Ascending aorta (tissue), 2 donors: ENCODE measurements around the gene EIF4G3. TPM values are rescaled to one million over a fixed set of nuclear protein-coding genes. Genes with fewer than 3 reads are reported as not detected.

Experiments used
- DNase-seq, 2 donors: peaks; one replicate each; pipeline ENCODE4 v3.0.0-alpha.2; 2019; ENCODE audit warnings: low spot score in 2 of 2
- H3K27ac ChIP-seq, 2 donors: fragments of 200-600 bp; sonication (generic); one replicate each; pipeline ENCODE4 v1.5.1; 2016 to 2017; ENCODE audit warnings: mild to moderate bottlenecking in 1 of 2
- H3K27me3 ChIP-seq: fragments of 200-600 bp; sonication (generic); one replicate; pipeline ENCODE4 v1.5.1; 2017
- H3K36me3 ChIP-seq, 2 donors: fragments of 200-600 bp; sonication (generic); one replicate each; pipeline ENCODE4 v1.5.1; 2016
- H3K4me1 ChIP-seq, 2 donors: fragments of 200-600 bp; sonication (generic); one replicate each; pipeline ENCODE4 v1.5.1; 2016 to 2017; ENCODE audit warnings: mild to moderate bottlenecking in 1 of 2
- H3K4me3 ChIP-seq, 2 donors: fragments of 200-600 bp; sonication (generic); one replicate each; pipeline ENCODE4 v1.5.1; 2016 to 2017; ENCODE audit warnings: mild to moderate bottlenecking in 1 of 2
- H3K9me3 ChIP-seq, 2 donors: fragments of 200-600 bp; sonication (generic); one replicate each; pipeline ENCODE4 v1.5.1; 2016
- CTCF ChIP-seq, 3 experiments: fragments of 200-600 bp in 2 of 3; fragments of 450-650 bp in 1 of 3; sonication (generic) in 2 of 3; IDR thresholded peaks; one replicate each; pipeline ENCODE4 v1.5.1; 2016 to 2019; ENCODE audit warnings: antibody characterized with exemption in 3 of 3, mild to moderate bottlenecking in 1 of 3, moderate library complexity in 1 of 3
- intact Hi-C: fragments of 100-400 bp; cut with DNase I; formaldehyde crosslinking; loops from one replicate; pipeline ENCODE4 v1.15.1; 2023
- total RNA-seq: library from RNA; depleted of rRNA; stranded (reverse); fragments of >200 nt; gene quantifications from one replicate; pipeline ENCODE4 v1.1.0, GENCODE V29; 2016

EIF4G3 gene
- total RNA-seq, 1 donor from 2014 or later, result 33.7 TPM

DNA sequence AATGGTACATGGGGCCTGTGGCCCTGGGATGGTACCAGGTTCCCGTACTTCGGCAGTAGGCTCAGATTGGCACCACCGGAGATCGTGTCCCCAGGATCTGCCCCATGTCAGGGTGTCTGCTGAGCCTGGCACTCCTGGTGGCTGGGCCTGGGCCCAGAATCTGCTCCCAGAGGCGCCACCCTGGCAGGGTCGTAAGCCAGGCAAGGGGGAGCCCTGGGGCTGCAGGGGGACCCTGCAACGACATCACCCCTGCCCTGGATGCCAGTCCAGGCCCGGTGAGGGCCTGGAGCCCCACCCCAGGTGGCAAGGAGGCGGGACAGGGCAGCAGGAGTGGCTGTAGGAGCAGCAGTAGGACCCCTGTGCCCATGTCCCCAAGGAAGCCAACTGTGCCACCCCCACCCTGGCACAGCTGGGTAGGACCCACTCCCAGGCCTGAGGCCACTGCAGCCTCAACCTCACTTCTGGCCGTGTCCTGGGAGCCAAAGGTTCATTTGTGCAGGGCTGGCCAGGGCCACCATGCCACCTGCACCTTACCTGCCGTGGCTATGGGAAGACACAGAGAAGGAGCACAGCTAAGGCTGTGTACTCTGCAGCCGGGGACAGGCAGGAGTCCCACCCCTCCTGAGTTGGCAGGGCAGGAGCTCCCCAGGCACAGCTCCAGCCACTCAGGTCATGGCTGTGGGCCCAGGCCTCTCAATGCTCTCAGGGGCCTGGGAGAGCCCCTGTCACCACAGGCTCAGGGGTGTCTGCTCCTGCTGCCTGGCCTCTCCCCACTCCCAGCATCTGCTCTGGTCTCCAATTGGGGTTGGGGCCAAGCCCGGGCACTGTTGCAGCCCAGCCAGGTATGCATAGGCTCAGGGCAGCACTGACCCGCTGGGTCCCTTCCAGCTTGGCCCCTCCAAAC lies 141.7 kb downstream of the EIF4G3 start:
- Histone ChIP-seq H3K9me3 (no peaks in the 10 kb centered on the region), H3K27ac (no peak overlapping the region), H3K27me3 (no peaks in the 10 kb centered on the region), H3K4me1 (peaks cover 4 to 13% of the 10 kb centered on the region in 2 donors), H3K4me3 (no peak overlapping the region), H3K36me3 (no peaks in the 10 kb centered on the region)
- no peak for TF ChIP-seq CTCF (IDR thresholded peaks at IDR 0.05)
- intact Hi-C loops, result no loop called here
- DNase-seq, result no peak

GRCh38 chr1:21032741-21033140 lies 144.0 kb downstream of the EIF4G3 start:
- no peak for TF ChIP-seq CTCF (IDR thresholded peaks at IDR 0.05)

GRCh38 chr1:21030181-21030580 lies 146.5 kb downstream of the EIF4G3 start:
- no peak overlapping the region for H3K27ac ChIP-seq
- no peak for DNase-seq
- TF ChIP-seq CTCF (IDR thresholded peaks at IDR 0.05), result no peak
- intact Hi-C loops, result no loop called here
- no peaks in the 10 kb centered on the region for H3K9me3 ChIP-seq
- no peak overlapping the region for H3K4me3 ChIP-seq
- H3K27me3 ChIP-seq, result no peaks in the 10 kb centered on the region
- H3K36me3 ChIP-seq, result no peaks in the 10 kb centered on the region
- H3K4me1 ChIP-seq, result peaks cover 3 to 11% of the 10 kb centered on the region in 2 donors

More at GRCh38 chr1:21032741-21033140, 144.0 kb downstream of the EIF4G3 start:
- Histone ChIP-seq H3K9me3 (no peaks in the 10 kb centered on the region), H3K27ac (peak overlapping the region; percentile 7 to 25), H3K4me3 (no peak overlapping the region), H3K4me1 (peaks cover 4 to 13% of the 10 kb centered on the region in 2 donors), H3K27me3 (no peaks in the 10 kb centered on the region), H3K36me3 (no peaks in the 10 kb centered on the region)
- intact Hi-C loops, result no loop called here
- DNase-seq, result no peak

- intact Hi-C loops, result no loop called here
- TF ChIP-seq CTCF (IDR thresholded peaks at IDR 0.05), result no peak
These were observed 148.1 kb downstream of the EIF4G3 start for GRCh38 chr1:21028520-21029145.

DNA sequence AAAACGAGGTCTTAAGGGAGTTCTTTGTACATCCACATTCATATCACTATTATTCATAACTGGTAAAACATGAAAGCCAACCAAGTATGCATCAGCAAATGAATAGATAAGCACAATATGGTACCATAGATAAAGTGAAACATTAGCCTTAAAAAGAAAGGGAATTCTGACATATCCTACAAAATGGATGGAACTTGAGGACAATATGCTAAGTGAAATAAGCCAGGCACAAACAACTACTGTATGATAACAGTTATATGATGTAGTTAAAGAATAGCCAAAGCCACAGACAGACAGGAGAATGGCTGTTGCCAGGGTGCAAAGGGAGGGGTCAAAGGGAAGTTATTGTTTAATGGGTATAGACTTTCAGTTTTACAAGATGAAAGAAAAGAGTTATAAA lies 148.9 kb downstream of the EIF4G3 start:
- Histone ChIP-seq H3K36me3 (no peaks in the 10 kb centered on the region), H3K27ac (no peak overlapping the region), H3K27me3 (no peaks in the 10 kb centered on the region), H3K4me3 (no peak overlapping the region), H3K4me1 (peaks cover 0 to 7% of the 10 kb centered on the region in 2 donors), H3K9me3 (no peaks in the 10 kb centered on the region)
- DNase-seq, result no peak
- no peak for TF ChIP-seq CTCF (IDR thresholded peaks at IDR 0.05)
- intact Hi-C loops, result no loop called here

More at GRCh38 chr1:21028520-21029145, 148.1 kb downstream of the EIF4G3 start:
- Histone ChIP-seq H3K4me3 (no peak overlapping the region), H3K4me1 (peaks cover 0 to 5% of the 10 kb centered on the region in 2 donors), H3K9me3 (no peaks in the 10 kb centered on the region), H3K36me3 (no peaks in the 10 kb centered on the region), H3K27me3 (no peaks in the 10 kb centered on the region), H3K27ac (no peak overlapping the region)
- no peak for DNase-seq
